ENCODE measurements around the gene RIC8A.

Gene RIC8A

DNA sequence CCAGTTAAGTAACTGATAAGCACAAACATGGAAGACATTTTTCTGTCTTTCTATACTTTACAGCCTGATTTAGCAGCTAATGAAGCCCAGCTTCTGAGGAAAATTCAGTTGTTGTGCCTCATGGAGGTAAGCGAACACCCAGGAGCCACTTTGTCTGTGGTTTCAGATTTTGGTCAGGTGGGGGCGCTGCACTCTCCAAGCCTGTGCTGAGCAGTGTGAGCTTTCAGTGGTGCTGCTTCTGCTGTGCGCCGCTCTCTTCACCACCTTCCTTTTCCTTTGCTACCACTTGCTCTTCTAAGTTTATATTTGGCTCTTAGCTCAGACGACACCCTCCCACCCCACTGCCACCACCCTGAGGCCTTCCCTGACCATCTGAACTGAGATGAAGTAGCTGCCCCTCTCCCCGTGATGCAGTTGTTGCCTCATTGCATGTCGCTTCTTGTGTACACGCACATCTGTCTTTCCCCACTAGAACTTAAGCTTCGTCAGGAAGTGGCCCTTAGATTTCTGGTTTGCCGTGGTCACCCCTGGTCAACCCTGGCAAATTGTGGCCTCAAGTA is 43.3 kb downstream of the RIC8A start:
- DNase-seq, result peak; percentile 79 to 84

GRCh38 chr11:251550-251949 is 44.0 kb downstream of the RIC8A start:
- no peak for DNase-seq

DNA sequence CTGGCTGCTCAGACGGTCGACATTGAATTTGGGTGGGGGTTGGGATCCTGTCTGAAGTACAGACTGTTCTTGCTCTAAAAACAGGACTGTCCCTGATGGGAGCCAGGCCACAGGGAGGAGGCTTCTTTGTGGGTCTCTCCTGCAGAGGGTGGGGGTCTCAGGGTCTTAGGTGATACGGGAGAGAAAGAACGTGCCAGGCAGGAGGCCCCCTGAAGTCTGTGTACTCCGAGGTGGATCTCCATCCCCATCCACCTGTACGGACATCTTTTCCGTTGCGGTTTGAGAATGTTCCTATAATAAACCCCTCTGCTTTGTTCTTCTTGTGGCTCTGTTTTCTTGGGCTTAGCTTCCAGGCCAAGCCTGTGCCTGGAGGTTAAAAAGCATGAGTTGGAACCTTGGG is 45.2 kb downstream of the RIC8A start:
- no peak for DNase-seq

GRCh38 chr11:253160-253885 is 45.8 kb downstream of the RIC8A start:
- DNase-seq, result no peak

DNA sequence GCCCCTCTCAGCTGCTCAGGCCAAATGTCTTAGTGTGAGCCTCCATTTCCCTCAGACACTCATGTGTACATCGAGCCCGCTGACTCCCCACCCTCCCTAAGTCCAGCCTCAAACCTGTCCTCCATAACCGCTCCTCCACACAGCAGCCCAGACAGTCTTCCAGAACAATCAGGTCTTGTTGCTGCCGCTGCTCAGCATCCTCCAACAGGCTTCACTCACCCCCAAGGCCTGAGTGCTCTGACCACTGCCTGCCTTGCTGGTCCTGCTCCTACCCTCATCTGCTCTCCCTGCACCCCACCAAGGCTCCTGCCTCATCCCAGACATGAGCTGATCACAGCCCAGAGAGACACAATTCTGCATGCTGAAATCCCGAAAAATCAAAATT is 46.4 kb downstream of the RIC8A start:
- DNase-seq, result no peak

DNA sequence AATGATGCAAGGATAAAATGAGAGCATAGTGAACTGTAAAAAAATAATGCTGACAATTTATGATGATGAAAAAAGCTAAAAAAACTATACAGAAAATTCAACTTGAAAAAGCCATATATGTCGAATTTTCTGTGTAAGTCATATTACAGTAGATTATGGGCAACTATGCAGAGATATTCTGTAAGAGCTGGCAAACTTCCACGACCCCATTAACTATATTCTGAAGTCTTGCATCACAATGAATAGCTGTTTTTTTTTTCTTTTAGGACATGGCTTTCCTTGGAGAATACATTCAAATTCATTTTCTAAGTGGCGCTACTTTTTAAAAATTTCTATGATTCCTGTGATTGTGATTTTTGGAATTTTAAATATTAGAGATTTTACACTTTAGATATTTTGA is 47.7 kb downstream of the RIC8A start:
- DNase-seq, result no peak

DNA sequence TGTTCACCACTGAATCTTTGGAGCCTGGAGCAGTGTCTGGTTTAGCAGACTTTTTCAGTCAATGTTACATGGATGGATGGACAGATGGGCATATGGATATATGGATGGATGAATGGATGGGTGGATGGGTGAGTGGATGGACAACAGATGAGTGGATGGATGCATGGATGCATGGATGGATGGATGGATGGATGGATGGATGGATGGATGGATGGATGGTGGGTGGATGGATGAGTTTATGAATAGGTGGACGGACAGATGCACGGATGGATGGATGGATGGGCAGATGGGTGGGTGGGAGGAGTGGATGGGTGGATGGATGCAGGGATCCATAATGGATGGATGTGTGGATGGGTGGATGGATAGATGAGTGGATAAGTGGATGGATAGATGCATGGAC is 48.3 kb downstream of the RIC8A start:
- no peak for DNase-seq

- DNase-seq, result no peak
Measured at GRCh38 chr11:256952-257737, 49.6 kb downstream of the RIC8A start.

DNA sequence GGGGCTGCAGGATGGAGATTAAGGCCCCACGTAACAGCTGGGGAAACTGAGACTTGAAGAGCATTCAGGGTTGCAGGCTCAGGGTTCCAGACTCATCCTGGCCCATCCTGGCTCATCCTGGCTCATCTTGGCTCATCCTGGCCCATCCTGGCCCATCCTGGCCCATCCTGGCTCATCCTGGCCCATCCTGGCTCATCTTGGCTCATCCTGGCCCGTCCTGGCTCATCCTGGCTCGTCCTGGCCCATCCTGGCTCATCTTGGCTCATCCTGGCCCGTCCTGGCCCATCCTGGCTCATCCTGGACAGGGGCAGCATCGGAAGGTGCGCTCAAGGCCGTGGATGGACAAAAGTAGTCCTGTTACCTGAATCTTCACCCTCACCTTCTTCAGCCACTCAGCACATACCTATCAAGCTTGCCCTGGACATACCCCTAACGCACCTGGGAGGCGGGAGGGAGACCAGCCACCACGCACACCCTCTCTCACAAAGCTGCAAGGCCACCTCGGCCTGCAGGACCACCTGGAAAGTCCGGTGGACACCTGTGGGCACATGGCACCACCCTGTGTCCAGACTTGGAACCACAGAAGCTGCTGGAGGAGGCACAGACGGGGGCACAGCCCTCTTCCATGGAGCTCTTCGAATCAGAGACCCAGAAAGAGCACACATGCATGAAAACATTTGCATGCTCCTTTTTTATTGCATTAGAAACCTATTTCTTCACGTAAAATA is 50.4 kb downstream of the RIC8A start:
- no peak for DNase-seq

DNA sequence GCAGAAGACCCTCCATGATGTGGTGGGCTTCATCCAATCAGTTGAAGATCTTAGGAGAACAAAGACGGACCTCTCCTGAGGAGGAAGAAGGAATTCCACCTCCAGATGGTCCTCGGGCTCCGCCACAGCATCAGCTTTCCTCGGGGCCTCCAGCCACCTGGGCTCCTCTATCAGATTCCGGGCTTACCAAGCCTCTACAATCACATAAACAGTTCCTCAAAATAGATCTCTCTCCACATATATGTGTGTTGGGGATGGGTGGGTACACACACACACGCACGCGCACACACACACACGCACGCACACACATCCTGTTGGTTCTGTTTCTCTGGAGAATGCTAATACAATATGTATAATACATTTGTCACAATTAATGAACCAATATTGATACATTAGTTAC is 51.9 kb downstream of the RIC8A start:
- DNase-seq, result no peak

DNA sequence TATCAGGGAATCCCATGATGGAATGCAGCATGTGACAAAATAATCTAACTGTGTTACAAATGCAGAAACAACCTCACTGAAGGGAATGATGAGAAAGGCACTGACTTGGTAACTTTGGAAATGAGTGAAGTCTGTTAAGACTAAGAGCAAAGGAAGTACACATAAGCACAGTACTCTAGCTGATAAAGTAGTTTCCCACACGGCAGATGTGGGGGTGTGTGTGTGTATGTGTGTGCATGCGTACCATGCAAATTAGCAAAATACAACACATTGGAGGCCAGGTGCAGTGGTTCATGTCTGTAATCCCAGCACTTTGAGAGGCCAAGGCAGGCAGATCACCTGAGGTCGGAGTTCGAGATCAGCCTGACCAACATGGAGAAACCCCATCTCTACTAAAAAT is 54.1 kb downstream of the RIC8A start:
- no peak for DNase-seq

All from activated CD4-positive, alpha-beta T cell treated with anti-CD3 and anti-CD28 coated beads, Interleukin-2, amount 50 U/mL, for 4 hours (primary cell).